GM21723 (cell line): ENCODE data around the gene CIPC.

Source experiments
- ATAC-seq: cut with Tn5 transposase; IDR thresholded peaks from one replicate; pipeline ENCODE4 v1.9.1; 2021; ENCODE audit warnings: mild to moderate bottlenecking, moderate library complexity; ENCODE audit not compliant: unreplicated experiment

CIPC gene

DNA sequence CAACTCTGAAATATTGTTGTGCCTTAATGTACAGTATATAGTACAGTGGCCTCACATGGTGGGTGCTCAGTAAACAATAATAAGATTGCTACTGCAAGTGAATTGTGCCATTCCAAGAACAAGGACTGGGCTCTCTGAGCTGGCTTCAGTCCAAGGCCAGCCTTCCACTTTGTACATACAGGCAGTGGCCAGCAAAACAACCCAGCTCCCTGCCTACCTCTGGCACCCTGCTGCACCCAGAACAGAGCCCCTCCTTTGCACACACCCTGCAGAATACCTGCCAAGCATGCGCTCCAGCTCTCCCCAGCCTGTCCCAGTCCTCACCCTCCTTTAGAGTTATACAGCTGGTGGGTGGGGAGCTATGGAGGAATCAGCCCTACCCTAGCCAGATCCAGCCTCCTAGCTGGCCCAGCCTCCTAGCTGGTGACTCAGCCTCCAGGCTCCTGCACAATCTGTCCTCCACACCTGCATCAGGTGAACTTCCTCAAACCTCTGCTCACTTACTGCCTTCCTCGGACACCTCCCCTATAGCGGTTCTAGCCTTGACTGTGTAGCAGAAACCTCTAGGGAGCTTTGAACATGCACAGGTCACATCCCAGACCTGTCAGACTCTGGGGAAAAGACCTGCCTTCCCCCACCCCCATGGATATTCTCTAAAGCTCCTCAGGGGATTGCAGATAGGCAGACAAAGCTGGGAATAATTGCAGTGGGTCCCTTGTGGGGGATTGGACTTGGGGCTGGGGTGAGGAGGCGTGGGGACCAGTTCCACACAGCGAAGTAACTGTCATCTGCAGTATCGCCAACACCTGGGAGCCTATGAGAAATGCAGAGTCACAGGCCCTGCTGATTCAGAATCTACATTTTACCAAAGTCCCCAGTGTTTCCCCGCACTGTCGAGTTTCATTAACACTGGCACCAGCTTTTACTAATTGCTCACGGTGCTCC, 25.6 kb downstream of the CIPC start:
- ATAC-seq = no peak

DNA sequence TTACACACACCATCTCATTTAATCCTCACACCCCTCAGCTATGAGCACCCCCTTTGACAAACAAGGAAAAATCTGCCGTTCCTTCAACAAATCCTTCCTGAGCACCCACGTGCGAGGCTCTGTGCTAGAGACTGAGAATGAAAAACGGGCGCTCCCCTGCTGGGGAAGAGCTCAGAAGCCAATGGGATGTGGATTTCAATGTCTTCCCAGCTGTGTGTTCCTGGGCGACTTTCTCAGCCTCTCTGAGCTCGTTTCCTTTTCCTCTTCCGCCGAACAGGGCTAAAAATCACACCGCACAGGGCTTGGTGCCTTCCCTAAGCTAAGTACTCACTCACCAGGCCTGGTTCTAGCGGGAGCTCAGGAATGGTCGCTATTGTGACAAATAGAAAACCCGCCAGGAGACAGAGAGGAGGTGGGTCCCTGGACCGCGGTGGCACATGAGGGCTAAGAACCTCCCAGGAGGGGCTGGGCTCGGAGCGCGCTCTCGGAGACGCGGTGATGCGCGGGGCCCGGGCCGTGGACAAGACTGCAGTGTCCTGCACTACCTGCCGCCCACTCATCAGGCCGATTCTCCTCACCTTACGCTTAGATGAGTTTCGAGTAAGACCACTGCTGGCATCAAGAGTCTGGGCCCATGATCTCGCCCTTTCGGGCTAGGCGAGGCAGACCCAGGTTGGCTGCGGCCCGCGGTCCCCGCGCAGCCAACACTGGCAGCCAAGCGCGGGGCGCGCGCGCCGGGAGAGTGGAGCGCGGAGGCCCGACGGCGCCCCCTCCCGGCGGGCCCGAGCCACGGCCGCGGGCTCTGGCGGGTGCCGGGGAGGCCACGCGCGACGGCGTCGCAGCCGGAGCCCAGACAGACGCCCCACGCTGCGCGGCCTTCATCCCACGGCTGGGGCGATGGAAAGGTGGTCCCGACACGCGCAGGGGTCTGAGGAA, 26.6 kb downstream of the CIPC start:
- ATAC-seq = no peak

DNA sequence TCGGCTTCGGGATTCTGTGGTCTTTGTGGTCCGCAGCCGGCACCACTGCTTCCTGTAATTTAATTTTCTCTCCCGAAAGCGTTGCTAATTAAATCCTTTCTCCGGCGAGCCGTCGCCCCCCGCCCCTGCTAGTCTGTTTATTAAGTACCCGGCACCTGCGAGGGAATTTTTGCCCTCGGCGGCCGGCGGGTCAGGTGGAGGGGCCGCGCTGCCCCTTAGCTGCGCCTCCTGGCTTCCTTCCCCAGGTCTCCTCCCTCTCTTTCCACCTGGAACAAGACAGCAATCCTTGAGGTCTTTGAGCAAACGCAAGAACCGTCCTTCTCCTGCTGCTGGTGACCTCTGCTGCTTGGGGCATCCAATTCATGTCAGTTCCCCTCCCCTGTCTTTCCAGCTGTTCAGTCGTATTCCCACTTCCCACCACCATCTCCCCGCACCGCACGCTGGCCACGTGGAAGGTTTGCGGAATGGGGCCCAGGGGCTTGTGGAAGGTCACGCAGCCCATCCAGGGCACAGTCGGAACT, 27.3 kb downstream of the CIPC start:
- ATAC-seq = no peak

DNA sequence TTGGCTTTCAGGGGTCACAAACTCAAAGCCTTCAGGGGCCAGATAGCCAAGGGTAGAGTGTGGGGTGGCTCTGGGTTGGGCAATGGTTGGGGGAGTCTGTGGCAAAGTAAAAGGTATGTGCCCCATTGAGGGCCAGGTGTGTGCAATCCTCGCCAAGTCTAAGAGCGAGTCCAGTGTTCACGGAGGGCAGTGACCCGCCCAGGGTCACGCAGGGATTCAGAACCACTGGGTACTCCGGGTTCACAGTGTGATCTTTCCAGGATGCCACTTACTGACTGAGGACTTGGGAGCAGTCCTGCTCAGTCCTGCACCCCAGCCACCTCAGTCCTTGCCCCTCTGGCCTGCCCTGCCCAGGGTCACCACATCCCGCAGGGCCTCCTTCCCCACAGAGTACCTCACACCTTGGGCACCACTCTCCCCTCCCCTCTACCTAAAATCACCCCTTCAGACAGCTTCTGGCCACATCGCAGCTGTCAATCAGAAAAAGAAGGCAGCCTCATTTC, 27.8 kb downstream of the CIPC start:
- ATAC-seq = no peak

DNA sequence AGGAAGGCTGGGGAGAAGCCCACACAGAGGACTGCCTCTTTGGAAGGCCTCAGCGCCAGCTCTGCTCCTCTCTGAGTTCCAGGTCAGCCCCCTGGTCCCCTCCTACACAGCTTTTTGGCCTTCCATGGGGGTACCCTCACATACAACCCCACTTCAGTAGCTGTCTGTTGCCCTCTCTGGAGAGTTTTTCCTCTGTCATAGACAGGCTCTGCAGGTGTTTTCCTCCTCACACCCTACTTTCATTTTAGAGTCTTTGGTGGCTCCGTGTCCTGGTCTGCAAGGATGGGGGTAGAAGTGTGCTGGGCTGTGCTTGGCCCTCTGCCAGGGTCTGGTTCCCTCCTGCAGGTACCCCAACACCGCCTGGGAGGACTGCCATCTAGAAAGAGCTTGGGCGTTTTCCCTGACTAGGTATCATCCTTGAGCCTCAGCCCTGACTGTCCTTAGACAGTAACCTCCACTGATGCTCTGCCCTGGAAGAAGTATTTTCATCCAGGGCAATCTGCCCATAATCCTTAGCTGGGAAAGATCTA, 28.5 kb downstream of the CIPC start:
- ATAC-seq = no peak

DNA sequence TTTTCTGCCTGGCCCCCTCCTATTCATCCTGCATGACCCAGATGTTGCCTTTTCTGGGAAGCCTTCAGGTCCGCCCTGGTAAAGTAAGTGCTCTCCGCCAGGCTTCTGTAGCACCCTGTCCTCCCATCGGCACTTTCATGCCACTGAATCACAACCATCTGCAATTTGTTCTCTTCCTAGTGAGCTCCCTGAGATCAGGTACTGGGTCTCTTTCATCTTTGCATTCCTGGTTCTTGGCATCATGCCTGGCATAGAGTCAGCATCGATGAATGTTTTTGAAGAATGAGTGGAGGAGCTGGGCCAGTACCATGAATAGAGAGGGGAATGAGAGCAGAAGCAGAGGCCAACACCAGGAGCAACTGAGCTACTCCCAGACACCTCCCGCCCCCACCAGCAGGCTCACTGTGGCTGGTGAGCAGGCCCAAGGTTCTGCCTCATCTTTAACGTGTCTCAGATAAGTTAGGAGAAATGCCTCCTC, 30.4 kb downstream of the CIPC start:
- no peak for ATAC-seq

DNA sequence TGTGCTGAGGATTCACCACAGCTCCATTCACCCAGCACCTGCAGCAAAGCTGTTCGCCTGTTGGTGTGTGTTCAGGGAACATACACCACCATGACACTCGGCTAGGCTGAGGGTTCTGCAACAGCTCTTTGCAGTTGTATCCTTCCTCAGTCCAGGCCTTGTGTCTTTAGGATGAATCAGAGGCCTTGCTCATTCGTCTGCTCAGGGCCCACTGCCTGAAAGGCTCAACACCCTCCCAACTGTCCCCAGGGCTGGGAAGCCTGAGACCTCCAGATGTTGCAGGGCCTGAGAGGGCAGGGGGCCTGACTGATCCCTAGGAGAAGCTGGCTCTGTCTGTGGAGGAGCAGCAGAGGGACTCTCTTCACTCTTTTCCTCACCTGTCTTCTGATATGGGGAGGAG, 32.3 kb downstream of the CIPC start:
- ATAC-seq = no peak

DNA sequence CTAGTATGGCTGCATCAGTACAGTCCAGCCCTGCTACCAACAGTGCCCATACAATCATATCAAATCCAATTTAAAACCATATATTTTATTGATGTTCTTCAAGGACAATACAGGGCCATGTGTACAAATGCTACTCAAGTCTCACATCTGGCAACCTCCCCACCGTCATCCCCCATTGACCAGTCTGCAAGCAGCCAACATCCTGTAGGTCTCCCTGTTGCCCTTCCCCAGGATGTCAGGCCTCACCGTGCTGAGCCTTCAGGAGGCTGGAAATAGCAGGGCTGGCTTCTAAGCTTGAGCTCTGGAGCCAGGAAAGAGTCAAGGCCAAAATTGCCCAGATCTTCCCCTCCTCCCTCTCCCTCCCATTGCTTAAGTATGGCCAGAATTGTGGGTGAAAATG, 33.1 kb downstream of the CIPC start:
- ATAC-seq = no peak

DNA sequence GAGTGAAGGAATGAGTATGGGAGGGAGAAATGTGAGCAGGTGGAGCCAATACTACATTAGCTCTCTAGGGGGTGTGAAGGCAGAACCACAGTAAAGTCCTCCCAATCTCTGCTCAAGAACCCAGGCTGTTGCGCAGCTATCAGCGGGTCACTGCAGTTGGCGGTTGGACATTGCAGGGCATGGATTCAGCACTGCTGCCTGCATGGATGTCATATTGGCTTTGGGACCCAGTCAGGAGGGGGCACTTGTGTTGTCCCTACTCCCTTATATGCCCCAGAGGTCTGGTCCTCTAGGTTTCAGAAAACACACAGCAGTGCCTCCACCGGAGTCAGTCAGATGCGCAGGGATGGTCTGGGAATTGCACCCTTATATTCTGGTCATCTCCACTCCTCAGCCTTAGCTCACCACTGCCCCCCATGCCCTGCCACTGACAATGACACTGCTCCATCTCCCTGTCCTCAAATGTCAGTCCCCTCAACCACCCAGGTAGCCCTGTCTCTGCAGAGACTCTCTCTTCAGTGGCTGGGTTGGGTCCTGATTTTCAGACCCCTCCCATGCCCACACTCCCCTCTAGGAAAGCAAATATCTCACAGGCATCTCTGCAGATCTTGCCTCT, 33.9 kb downstream of the CIPC start:
- ATAC-seq = no peak

DNA sequence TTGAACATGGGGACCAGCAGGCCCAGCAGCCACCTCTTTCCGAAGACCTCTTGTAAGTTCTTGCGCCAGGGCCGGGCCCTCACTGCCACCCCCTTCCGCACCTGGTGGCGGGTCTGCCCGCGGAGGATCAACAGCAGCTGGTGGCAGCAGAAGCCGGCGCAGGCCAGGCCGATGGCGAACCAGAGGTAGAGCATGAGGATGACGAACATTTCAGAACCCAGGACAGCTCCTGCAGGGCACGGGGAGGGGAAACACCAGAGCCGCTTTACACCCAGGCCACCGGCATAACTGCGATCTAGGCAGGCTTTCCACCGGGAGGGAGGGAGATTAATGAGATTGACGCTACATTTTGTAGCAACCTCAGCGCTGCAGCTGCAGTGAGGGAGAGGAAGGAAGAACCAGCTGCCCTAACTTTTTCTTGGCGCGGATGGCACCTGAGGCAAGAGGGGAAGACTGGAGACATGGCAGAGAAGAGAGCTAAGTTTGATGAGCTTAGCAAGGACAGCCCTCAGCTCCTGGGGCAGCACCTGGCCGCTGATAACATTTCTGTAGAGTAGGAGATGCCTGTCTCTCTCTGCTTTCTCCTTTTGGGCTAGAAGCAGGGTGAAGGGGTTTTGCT, 35.8 kb downstream of the CIPC start:
- peak; percentile 63 for ATAC-seq

DNA sequence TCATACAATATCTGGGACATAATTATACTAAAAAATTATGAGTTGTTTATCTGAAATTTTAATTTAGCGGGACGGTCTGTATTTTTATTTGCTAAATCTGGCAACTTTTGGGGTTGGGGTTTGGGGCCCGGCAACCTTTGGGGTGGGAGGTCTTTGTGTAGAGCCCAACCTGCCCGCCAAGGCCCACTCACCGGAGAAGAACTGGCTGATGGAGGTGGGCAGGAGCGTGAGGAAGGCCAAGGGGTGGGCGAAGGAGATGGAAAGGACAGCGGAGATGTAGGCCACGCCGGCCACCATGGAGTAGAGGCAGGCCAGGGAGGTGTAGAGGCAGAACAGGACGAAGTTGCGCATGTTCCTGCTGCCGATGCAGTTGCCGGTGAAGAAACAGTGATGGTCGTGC, 41.0 kb downstream of the CIPC start:
- ATAC-seq = no peak

DNA sequence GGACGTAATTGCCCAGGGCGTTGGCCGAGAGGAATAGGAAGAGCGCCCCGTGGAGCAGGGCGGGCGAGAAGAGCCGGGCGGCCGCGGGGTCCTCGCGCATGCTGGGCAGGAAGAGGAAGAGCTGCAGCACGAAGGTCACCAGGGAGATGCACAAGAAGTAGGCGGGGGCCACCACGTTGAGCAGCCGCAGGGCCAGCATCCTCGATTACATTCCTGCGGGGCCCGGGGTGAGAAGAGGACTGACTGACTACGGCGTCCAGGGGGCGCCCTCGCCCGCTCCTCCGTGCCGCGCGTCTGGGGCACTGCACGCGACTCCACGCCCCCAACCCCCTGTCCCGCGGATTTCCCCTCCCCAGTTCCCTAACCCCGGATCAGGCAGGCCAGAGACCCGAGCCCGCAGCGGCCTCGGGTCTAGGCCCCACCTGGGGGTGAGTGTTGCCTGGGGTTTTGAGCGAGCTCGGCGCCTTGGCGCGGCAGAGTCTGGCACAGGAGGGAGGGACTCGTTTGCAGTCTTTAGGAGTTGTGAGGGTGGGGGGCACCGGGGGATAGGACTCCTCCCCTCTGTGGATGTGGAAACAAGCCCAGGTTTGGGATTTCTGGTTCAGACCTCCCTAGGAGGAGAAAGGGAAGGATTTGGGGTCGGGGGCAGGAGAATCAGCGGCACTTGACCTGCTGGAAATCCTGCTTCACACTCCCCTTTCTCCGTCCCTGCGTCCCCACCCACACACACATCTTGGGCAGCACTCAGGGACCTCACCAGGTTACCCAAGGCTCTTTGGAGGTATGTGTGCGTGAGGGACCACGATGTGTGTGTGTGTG, 41.7 kb downstream of the CIPC start:
- no peak for ATAC-seq

DNA sequence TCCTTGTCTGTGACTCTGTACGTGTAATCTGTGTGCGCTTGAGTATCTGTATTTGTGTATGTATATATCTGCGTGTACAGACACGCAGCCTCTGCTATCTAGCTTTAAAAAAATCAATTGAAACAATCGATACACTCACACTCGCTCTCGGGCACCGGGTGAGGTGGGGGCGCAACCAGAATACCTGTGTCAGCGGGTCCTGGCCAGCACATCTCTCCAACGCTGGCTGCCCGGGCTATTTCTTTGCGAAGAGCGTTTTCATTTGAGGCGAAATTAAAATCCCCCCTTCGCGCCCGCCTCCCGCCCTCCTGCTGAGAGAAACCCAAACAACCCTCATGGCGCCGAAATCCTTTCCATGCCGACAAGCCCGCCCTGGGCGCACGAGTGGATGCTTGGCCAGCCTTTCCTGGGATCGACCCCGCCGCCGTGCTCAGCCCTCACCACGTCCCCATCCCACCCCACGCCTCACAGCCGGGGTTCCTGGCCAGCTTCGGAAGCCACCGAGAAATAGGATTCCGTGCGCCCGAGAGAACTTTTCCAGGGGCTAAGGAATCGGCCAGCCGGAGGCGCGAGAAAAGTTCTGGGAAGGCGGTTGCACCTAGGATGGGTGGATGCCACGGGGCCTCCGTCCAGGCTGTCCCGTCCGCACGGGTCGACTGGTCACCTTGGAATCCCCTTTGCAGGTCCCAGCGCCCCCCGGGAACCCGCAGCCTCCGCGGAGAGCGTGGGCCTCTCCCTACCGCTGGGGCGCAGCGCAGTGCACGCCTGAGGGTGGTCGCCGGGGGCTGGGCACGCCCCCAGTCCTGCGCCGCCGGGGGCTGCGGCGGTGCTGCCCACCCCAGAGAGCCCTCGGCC, 42.5 kb downstream of the CIPC start:
- ATAC-seq = no peak

DNA sequence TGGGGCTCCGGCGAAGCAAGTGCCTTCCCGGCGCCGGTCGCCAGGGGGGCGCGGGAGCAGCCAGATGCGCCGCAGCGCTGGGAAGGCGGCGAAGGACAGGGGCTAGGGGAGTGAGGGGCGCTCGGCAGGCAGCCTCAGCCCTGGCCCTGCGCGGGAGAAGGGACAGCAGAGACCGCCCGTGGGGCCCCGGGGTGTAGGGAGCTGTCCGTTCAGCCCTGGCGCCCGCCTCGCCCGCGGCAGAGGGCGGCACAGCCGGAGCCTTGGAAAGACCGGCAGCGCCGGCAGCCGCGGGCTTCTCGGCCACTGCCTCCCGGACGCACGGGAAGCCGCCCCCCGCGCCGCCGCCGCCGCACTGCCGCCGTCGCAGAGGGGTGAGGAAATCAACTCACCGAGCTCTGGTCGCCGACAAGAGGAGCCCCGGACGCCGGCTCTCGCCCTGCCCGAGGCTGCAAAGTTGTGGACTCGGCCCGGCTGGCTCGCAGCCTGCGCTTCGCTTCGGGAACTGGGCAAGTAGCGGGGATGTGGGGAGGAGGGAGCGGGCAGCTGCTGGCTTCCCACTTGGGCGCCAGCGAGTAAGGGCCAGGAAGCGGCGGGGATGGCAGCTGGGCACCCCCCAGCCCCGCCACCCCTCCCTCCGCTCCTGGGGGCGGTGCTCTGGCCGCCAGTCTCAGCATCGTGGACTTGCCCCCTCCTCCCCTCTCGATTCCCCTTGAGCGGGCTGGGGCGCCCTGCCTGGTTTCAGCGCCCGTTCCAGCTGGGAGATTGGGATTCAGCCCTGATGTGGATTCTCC, 43.4 kb downstream of the CIPC start, which contains the start of gene ZDHHC22:
Gene ZDHHC22 (minus strand): TSS at position 578 of the 791 bp plus-strand sequence. CDS start 2,053 bp downstream, outside the sequence.
- no peak for ATAC-seq

DNA sequence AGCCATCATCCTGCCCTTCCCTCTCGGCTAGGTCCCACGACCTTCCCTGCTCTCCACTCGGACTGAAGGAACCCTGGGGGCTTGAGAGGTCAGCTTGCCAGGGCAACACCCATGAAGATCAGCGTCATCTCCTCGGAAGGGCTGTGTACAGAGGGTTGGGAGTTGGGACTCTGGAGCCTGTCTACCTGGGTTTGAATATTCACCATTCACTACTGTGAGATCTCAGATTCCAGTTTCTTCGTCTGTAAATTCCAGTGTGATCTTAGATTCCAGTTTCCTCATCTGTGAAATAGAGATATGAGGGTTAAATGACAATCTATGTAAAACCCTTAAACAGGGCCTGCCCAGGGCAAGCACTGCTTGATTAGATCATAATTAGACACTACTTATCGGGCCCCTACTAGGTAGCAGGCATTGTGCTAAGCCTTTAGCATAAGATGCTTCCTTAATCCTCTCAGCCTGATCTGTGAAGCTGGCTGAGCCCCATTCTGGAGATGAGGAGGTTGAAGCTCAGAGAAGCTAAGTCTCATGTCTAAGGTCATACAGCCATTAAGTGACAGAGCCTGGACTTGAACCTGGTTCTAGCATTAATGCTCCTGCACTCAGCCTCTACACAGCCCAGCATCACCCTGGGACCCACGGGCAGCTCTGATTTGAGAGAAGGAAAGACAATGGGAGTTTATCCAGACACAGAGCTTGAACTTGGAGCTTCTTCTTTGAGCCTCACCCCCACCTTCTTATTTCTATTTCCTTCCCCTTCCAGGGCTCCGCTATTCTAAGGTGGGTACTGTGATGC, 44.1 kb downstream of the CIPC start:
- no peak for ATAC-seq

DNA sequence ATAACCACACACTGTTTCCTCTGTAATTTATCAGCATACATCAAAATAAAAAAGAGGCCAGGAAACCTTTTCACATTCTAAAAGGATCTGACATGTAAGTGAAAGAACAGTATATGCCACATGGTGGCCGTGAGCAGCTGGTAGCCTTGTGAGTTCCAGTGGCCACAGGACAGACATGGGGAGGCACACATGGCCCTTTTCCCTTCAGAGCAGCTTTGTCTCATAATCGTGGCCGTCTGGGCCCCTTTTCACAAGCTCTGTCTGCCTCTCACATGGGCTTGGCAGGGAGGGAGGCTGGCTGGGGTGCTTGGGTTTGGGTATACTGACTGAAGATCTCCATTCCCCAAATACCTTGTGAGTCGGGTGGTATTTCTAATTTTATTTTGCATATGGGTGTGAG, 45.0 kb downstream of the CIPC start:
- no peak for ATAC-seq
